Activated T-helper 1 cell treated with anti-CD3 and anti-CD28 coated beads, Interleukin-2, amount 50 U/mL, for 16 hours (primary cell): ENCODE data around the gene EIF2B5.
"Not testable (repeated sequence)": the region's sequence is repeated elsewhere in the genome, so short reads cannot be mapped to it uniquely, and the experiment has no call there.

Experiments
- DNase-seq, 2 donors: peaks; one replicate each; pipeline ENCODE4 v3.0.0-alpha.2; 2020; ENCODE audit warnings: low read depth in 1 of 2, low spot score in 1 of 2

EIF2B5 gene

DNA sequence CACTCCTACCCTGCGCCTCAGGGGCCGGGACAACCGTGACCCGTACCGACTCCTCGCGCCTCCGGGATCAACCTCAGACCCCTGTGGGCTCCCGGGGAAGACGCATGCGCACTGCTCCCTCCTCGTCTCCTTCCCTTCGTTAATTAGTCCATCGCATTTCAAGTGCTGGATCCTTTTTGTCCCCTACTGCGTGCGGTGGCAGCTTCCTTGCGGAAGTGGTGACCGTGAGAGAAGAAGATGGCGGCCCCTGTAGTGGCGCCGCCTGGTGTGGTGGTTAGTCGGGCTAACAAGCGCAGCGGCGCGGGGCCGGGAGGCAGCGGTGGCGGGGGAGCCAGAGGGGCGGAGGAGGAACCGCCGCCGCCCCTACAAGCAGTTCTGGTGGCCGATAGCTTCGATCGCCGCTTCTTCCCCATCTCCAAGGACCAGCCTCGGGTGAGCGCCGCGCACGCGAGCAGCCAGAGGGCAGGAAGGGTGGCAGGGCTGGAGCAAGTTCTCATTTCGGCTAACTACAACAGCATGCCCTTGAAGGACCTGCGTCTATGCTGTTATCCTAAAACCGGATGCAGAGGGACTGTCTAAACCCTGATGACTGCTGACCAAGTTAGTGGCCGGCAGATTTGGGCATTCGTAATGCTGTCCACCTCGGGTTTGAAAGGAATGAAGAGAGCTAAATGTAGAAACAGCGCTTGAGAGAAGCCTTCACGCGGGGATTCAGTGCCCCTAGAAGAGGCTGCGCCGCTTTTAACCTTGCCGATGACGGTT lies at the start of gene EIF2B5:
Gene EIF2B5, plus strand, starts transcription at position 210 of the 762 bp plus-strand sequence. Its CDS starts 28 bp downstream, at position 238.
- DNase-seq: peak; percentile 73 to 75

DNA sequence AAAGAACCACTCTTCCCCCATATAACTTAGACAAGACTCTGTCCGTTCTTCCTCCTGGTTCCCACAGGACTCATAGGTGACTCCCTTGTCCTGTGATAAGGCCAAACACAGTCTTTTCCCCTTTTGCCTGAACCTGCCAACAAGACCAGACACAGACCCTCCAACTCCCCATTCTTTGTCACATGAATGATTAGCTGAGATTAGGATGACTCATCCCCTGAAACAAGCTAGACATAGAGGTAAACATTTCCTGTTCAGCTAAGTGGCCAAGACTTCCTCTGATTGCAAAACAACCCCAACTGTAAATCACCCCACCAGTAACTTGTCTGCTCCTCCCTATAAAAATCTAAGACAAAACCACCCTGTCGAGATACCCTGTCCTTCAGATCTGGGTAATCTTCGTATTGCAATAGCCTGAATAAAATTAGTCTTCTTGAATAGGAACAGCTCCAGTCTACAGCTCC lies 49.7 kb upstream of the EIF2B5 start:
- no peak for DNase-seq

GRCh38 chr3:184092199-184092598 lies 43.0 kb upstream of the EIF2B5 start:
- DNase-seq: no peak

DNA sequence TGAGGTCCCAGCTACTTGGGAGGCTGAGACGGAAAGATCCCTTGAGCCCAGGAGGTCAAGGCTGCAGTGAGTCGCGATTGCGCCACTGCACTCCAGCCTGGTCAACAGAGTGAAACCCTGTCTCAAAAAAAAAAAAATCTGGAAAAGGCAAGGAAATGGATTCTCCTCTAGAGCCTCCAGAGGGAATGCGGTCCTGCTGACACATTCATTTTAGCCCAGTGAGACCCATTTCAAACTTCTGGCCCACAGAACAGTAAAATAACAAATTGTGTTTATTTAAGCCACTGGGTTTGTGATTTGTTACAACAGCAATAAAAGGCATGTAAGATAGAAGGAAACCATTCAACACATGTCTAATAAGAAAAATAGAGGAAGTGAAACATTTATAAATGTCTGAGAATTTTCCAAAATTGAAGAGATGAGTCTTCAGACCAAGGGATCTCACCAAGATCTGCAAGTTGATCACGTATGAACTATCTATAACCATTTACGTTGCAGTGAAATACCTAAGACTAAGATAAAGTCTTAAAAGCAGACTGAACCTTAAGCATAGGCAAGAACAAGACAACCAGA lies 38.3 kb upstream of the EIF2B5 start, which contains the start of gene HTR3E:
Gene HTR3E, plus strand, starts transcription at position 254 of the 573 bp plus-strand sequence. CDS start 466 bp downstream, outside the sequence.
- DNase-seq: no peak

GRCh38 chr3:184097556-184097955 lies 37.6 kb upstream of the EIF2B5 start:
- DNase-seq: no peak

DNA sequence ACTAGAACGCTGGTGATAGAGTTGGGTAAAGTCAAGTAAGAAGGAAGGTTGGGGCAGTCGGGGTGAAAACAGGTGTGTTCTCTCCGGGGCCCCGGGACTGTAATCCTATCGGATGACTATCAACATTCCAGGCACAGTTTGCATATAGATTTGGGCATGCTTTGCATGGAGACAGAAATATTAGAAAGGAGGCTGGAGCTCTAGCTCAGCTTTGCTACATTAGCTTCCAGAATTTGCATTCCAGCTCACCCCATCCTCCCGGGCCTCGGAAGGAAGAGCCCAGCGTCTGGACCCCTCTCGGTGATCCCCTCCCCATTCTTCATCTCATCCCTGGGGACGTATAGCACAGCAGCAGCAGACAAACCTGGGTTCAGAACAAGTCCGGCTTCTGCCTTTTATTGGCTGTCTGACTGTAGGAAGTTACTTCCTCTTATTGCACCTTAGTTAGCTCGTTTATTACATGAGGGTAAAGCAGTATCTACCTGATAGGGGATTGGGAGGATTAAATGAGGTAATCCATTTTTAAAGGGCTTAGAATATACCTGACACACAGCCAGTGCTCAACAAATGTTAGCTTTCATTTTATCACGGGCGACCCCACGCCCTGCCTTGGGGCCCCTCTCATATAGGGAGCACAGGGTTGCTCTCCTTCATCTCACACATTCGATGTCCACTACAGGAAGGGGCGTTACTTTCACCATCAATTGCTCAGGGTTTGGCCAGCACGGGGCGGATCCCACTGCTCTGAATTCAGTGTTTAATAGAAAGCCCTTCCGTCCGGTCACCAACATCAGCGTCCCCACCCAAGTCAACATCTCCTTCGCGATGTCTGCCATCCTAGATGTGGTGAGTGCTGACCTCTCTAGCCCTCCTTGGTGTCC lies 35.1 kb upstream of the EIF2B5 start:
- no peak for DNase-seq

DNA sequence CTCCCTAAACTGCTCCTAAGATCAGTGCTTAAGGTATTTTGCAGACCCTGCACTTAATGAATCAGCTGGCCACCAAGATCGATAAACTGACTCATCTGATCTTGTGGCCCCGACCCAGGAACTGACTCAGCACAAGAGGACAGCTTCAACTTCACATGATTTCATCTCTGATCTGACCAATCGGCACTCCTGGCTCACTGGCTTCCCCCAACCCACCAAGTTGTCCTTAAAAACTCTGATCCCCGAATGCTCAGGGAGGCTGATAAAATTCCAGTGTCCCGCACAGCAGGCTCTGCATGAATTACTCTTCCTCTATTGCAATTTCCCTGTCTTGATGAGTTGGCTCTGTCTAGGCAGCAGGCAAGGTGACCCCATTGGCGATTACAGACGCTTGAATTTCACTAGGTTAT lies 24.8 kb upstream of the EIF2B5 start:
- no peak for DNase-seq

GRCh38 chr3:184116017-184116416 lies 19.1 kb upstream of the EIF2B5 start:
- DNase-seq: no peak

GRCh38 chr3:184117636-184118035 lies 17.5 kb upstream of the EIF2B5 start:
- DNase-seq: no peak

DNA sequence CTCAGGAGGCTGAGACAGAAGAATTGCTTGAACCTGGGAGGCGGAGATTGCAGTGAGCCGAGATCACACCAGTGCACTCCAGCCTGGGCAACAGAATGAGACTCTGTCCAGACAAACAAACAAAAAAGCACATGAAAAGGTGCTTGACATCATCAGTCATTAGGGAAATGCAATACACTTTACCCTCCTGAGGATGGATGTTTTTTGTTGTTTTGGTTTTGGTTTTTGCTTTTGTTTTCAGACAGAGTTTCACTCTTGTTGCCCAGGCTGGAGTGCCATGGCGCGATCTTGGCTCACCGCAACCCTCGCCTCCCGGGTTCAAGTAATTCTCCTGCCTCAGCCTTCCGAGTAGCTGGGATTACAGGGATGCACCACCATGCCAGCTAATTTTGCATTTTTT lies 14.1 kb upstream of the EIF2B5 start:
- not testable (repeated sequence) for DNase-seq

DNA sequence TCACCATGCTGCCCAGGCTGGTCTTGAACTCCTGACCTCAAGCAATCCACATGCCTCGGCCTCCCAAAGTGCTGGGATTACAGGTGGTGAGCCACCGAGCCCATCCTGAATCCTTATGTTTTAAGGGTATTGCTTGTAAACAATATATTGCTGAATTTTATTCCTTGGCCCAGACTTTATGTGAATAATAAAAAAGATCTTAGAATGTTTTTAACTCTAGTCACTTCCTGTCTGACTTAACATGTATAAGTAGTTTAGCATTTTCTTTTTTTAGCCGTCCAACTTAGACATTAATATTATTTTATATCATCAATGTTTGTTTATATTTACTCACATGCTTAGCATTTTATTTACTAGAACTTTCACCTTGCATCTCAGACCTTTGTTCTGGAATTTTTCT lies 9.2 kb upstream of the EIF2B5 start:
- no peak for DNase-seq

GRCh38 chr3:184129012-184129411 lies 6.1 kb upstream of the EIF2B5 start:
- DNase-seq: no peak

DNA sequence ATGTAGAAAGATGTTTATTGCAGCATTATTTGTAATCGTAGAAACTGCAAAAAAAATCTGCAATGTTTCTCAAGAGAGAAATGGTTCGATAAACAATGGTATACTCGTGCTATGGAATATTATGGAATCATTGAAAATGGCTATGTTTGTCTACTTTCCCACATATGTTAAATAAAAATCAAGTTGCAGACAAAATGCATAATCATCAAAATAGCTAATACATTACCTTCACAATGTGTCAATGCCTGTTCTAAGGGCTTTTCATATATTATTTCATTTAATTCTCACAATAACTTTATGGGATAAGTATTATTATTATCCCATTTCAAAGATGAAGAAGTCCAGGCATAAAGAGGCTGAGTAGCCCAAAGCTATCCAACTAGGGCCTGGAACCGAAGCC lies 2.2 kb upstream of the EIF2B5 start:
- DNase-seq: no peak

GRCh38 chr3:184133840-184134745 lies 1.1 kb upstream of the EIF2B5 start:
- peak in 1 of 2 donors; percentile 30 for DNase-seq

GRCh38 chr3:184134746-184135148 lies 411 bp upstream of the EIF2B5 start:
- no peak for DNase-seq

- no peak for DNase-seq
Measured at GRCh38 chr3:184135911-184136260, 728 bp downstream of the EIF2B5 start.

DNA sequence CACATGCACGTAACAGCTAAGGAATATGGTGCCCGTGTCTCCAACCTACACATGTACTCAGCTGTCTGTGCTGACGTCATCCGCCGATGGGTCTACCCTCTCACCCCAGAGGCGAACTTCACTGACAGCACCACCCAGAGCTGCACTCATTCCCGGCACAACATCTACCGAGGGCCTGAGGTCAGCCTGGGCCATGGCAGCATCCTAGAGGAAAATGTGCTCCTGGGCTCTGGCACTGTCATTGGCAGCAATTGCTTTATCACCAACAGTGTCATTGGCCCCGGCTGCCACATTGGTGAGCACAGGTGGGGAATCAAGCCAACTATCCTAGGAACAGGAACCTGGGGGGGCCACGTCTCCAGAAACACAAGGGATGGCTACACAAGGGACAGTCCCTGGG lies 5.3 kb downstream of the EIF2B5 start:
- DNase-seq: no peak

DNA sequence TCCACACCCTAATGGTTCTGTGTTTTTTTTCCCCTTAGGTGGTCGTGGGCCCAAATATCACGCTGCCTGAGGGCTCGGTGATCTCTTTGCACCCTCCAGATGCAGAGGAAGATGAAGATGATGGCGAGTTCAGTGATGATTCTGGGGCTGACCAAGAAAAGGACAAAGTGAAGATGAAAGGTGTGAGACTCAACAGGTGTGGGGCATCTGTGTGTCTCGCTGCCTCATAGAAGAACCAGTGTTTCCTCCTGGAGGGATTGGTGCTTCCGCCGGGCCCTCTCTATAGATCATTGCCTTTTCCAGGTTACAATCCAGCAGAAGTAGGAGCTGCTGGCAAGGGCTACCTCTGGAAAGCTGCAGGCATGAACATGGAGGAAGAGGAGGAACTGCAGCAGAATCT lies 7.0 kb downstream of the EIF2B5 start:
- no peak for DNase-seq

GRCh38 chr3:184143327-184143726 lies 8.2 kb downstream of the EIF2B5 start:
- DNase-seq: no peak

DNA sequence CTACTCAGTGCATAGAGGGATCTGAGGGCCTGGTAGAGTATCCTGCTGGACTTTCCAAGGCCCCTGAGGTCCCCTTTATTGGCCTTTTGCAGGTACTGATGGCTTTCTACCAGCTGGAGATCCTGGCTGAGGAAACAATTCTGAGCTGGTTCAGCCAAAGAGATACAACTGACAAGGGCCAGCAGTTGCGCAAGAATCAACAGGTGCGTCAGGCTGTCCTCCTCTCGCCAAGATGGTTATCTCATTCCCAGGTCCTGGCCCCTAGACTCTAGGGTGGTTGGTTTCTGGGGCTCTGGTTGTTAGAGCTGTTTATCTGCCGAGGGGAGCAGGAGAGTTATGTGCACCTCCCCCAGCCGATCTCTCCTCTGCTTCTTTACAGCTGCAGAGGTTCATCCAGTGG lies 9.3 kb downstream of the EIF2B5 start:
- no peak for DNase-seq

- no peak for DNase-seq
Measured at GRCh38 chr3:184145111-184145524, 10.0 kb downstream of the EIF2B5 start.
